ENCODE measurements around the gene DDI2.

The DDI2 gene

GRCh38 chr1:15618655-15619525 is 1.6 kb downstream of the DDI2 start:
- peak overlapping the region; percentile 76 for H3K27ac ChIP-seq (ENCODE audit: low read length)
- TF ChIP-seq CTCF (IDR thresholded peaks at IDR 0.05; ENCODE audit: borderline replicate concordance, extremely low read depth, low read length, poor library complexity, severe bottlenecking) (no peak), EZH2 (IDR thresholded peaks at IDR 0.05; ENCODE audit: borderline replicate concordance, low read depth, low read length, severe bottlenecking) (no peak)
- H3K4me3 ChIP-seq (ENCODE audit: low read depth in 1 of 2, low read length in 2 of 2), result peak overlapping the region; percentile 79 to 93; a peak in 3 of 4 replicates
- peaks cover 33% of the 10 kb centered on the region; the same call in 1 of the 2 replicates for H4K20me1 ChIP-seq (ENCODE audit: insufficient read depth, low read length)
- ATAC-seq (ENCODE audit: insufficient read depth, low read depth), result no peak
- H3K79me2 ChIP-seq (ENCODE audit: insufficient read depth, low read length), result peaks cover 66% of the 10 kb centered on the region
- H3K4me1 ChIP-seq (ENCODE audit: insufficient read depth, low read length), result peaks cover 49% of the 10 kb centered on the region
- H3K4me2 ChIP-seq (ENCODE audit: insufficient read depth, low read length), result peak overlapping the region; percentile 94
- no peaks in the 10 kb centered on the region for H3K9me3 ChIP-seq (ENCODE audit: insufficient read depth, low read length, severe bottlenecking)
- no peak for DNase-seq
- H3K9ac ChIP-seq (ENCODE audit: low read depth, low read length), result peak overlapping the region; percentile 83
- peaks cover 16% of the 10 kb centered on the region for H3K36me3 ChIP-seq (ENCODE audit: insufficient read depth, low read length)
- no peak overlapping the region for H2AFZ ChIP-seq (ENCODE audit: low read depth, low read length)
- H3K27me3 ChIP-seq (ENCODE audit: insufficient read depth, low read length, poor library complexity), result no peaks in the 10 kb centered on the region

GRCh38 chr1:15620155-15620545 is 2.9 kb downstream of the DDI2 start:
- Histone ChIP-seq H2AFZ (ENCODE audit: low read depth, low read length) (no peak overlapping the region), H3K79me2 (ENCODE audit: insufficient read depth, low read length) (peaks cover 78% of the 10 kb centered on the region), H3K9ac (ENCODE audit: low read depth, low read length) (no peak overlapping the region), H3K27me3 (ENCODE audit: insufficient read depth, low read length, poor library complexity) (no peaks in the 10 kb centered on the region), H3K4me2 (ENCODE audit: insufficient read depth, low read length) (peak overlapping the region; percentile 94), H3K36me3 (ENCODE audit: insufficient read depth, low read length) (peaks cover 16% of the 10 kb centered on the region), H3K4me3 (ENCODE audit: low read depth in 1 of 2, low read length in 2 of 2) (no peak overlapping the region; a peak in 1 of 4 replicates), H3K9me3 (ENCODE audit: insufficient read depth, low read length, severe bottlenecking) (no peaks in the 10 kb centered on the region), H4K20me1 (ENCODE audit: insufficient read depth, low read length) (peaks cover 41% of the 10 kb centered on the region; the same call in 1 of the 2 replicates), H3K27ac (ENCODE audit: low read length) (no peak overlapping the region), H3K4me1 (ENCODE audit: insufficient read depth, low read length) (peaks cover 49% of the 10 kb centered on the region)
- DNase-seq (no peak), ATAC-seq (ENCODE audit: insufficient read depth, low read depth) (no peak)
- TF ChIP-seq CTCF (IDR thresholded peaks at IDR 0.05; ENCODE audit: borderline replicate concordance, extremely low read depth, low read length, poor library complexity, severe bottlenecking), result no peak
- TF ChIP-seq EZH2 (IDR thresholded peaks at IDR 0.05; ENCODE audit: borderline replicate concordance, low read depth, low read length, severe bottlenecking), result no peak

- TF ChIP-seq CTCF (IDR thresholded peaks at IDR 0.05; ENCODE audit: borderline replicate concordance, extremely low read depth, low read length, poor library complexity, severe bottlenecking) (no peak), EZH2 (IDR thresholded peaks at IDR 0.05; ENCODE audit: borderline replicate concordance, low read depth, low read length, severe bottlenecking) (no peak)
- H3K9me3 ChIP-seq (ENCODE audit: insufficient read depth, low read length, severe bottlenecking), result no peaks in the 10 kb centered on the region
- no peak overlapping the region for H2AFZ ChIP-seq (ENCODE audit: low read depth, low read length)
- H3K27me3 ChIP-seq (ENCODE audit: insufficient read depth, low read length, poor library complexity), result no peaks in the 10 kb centered on the region
- no peak overlapping the region for H3K27ac ChIP-seq (ENCODE audit: low read length)
- H3K9ac ChIP-seq (ENCODE audit: low read depth, low read length), result no peak overlapping the region
- H3K4me1 ChIP-seq (ENCODE audit: insufficient read depth, low read length), result peaks cover 41% of the 10 kb centered on the region
- no peak overlapping the region for H3K4me3 ChIP-seq (ENCODE audit: low read depth in 1 of 2, low read length in 2 of 2)
- no peak for DNase-seq
- peak overlapping the region; percentile 94; the same call in 1 of the 2 replicates for H3K4me2 ChIP-seq (ENCODE audit: insufficient read depth, low read length)
- no peak for ATAC-seq (ENCODE audit: insufficient read depth, low read depth)
- H3K36me3 ChIP-seq (ENCODE audit: insufficient read depth, low read length), result peaks cover 17% of the 10 kb centered on the region
- H4K20me1 ChIP-seq (ENCODE audit: insufficient read depth, low read length), result peaks cover 47% of the 10 kb centered on the region; the same call in 1 of the 2 replicates
- H3K79me2 ChIP-seq (ENCODE audit: insufficient read depth, low read length), result peaks cover 88% of the 10 kb centered on the region
Measured at GRCh38 chr1:15620902-15621682, 3.8 kb downstream of the DDI2 start.
